ENCODE results near the gene QRFP. TPM values are rescaled to one million over a fixed set of nuclear protein-coding genes. Genes with fewer than 3 reads are reported as not detected.
A peak's percentile ranks its signal among the peaks of the same experiment; 100 is the strongest.

The QRFP gene
- total RNA-seq, 4 donors from 2014 or later: not detected

DNA sequence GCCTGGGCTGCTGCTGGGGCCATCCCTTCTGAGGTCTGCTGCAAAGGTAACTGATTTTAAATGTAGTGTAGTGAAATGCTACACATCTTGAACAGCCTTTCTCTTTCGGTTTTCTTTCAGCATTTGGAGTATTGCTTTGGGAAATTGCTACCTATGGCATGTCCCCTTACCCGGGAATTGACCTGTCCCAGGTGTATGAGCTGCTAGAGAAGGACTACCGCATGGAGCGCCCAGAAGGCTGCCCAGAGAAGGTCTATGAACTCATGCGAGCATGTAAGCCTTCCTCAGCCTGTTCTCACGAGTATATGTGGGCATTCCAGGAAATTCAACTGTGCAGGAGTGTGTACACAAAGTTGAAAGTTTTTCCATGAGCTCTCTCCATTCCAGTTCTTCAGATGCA, 18.3 kb downstream of the QRFP start:
- Histone ChIP-seq H3K4me1 (peaks cover 2 to 4% of the 10 kb centered on the region in 2 donors), H3K9me3 (no peaks in the 10 kb centered on the region), H3K27ac (no peak overlapping the region), H3K27me3 (no peaks in the 10 kb centered on the region), H3K4me3 (no peak overlapping the region), H3K36me3 (peaks cover 0 to 73% of the 10 kb centered on the region in 2 donors)
- in situ Hi-C loops (cut with MboI; ENCODE audit: low sequenced_read_pairs in 4 of 4) (no loop called here), intact Hi-C loops (cut with DNase I; ENCODE audit: low total_unique reads) (no loop called here)
- TF ChIP-seq, protein P1, sequence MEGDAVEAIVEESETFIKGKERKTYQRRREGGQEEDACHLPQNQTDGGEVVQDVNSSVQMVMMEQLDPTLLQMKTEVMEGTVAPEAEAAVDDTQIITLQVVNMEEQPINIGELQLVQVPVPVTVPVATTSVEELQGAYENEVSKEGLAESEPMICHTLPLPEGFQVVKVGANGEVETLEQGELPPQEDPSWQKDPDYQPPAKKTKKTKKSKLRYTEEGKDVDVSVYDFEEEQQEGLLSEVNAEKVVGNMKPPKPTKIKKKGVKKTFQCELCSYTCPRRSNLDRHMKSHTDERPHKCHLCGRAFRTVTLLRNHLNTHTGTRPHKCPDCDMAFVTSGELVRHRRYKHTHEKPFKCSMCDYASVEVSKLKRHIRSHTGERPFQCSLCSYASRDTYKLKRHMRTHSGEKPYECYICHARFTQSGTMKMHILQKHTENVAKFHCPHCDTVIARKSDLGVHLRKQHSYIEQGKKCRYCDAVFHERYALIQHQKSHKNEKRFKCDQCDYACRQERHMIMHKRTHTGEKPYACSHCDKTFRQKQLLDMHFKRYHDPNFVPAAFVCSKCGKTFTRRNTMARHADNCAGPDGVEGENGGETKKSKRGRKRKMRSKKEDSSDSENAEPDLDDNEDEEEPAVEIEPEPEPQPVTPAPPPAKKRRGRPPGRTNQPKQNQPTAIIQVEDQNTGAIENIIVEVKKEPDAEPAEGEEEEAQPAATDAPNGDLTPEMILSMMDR (IDR thresholded peaks at IDR 0.05 in 4 of 5, conservative IDR thresholded peaks at IDR 0.05 in 1 of 5): no peak
- TF ChIP-seq POLR2A (IDR thresholded peaks at IDR 0.05): no peak
- ATAC-seq (no peak), DNase-seq (no peak)

DNA sequence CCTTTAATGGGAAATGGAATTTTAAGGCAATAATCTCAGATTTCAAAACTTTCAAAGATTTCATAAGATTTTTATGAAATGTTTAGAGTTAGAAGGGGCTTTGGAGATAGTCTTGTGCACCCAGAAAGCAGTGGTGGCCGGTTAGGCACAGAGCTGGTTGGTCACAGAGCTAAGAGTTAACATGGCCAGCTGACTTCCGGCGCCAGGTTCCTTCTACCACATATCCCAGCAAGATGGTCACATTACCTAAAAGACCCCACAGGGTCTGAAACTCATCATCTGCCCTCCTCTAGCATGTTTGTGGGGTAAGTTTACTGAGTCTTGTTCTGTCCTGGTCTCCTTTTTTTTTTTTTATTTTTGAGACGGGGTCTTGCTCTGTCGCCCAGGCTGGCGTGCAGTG, 19.3 kb downstream of the QRFP start:
- intact Hi-C loops (cut with DNase I; ENCODE audit: low total_unique reads): no loop called here

DNA sequence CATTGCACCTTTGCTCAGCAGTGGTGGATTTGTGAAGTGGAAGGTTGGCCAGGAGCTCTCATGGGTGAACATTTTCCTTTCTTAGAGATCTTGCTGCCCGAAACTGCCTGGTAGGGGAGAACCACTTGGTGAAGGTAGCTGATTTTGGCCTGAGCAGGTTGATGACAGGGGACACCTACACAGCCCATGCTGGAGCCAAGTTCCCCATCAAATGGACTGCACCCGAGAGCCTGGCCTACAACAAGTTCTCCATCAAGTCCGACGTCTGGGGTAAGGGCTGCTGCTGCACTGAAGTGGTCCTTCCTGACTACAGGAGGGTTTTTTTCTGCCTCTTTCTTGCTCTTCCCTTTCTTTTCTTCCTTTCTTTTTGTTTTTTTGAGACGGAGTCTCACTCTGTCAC, 21.8 kb downstream of the QRFP start:
- DNase-seq: no peak
- no peak for ATAC-seq
- peaks cover 0 to 56% of the 10 kb centered on the region in 2 donors for H3K36me3 ChIP-seq
- TF ChIP-seq, protein P1 (IDR thresholded peaks at IDR 0.05 in 4 of 5, conservative IDR thresholded peaks at IDR 0.05 in 1 of 5): no peak
- TF ChIP-seq POLR2A (IDR thresholded peaks at IDR 0.05): no peak
- no peak overlapping the region for H3K4me3 ChIP-seq
- intact Hi-C loops (cut with DNase I; ENCODE audit: low total_unique reads) (no loop called here), in situ Hi-C loops (cut with MboI; ENCODE audit: low sequenced_read_pairs in 4 of 4) (no loop called here)
- no peak overlapping the region for H3K27ac ChIP-seq
- H3K4me1 ChIP-seq: peaks cover 12 to 16% of the 10 kb centered on the region in 2 donors
- H3K27me3 ChIP-seq: no peaks in the 10 kb centered on the region
- H3K9me3 ChIP-seq: no peaks in the 10 kb centered on the region

More for the DNA sequence above, 19.3 kb downstream of the QRFP start:
- TF ChIP-seq POLR2A (IDR thresholded peaks at IDR 0.05): no peak
- Histone ChIP-seq H3K4me1 (peaks cover 11 to 12% of the 10 kb centered on the region in 2 donors), H3K27ac (no peak overlapping the region), H3K4me3 (no peak overlapping the region), H3K27me3 (no peaks in the 10 kb centered on the region), H3K36me3 (peaks cover 0 to 76% of the 10 kb centered on the region in 2 donors), H3K9me3 (no peaks in the 10 kb centered on the region)
- in situ Hi-C loops (cut with MboI; ENCODE audit: low sequenced_read_pairs in 4 of 4): no loop called here
- DNase-seq (no peak), ATAC-seq (no peak)

DNA sequence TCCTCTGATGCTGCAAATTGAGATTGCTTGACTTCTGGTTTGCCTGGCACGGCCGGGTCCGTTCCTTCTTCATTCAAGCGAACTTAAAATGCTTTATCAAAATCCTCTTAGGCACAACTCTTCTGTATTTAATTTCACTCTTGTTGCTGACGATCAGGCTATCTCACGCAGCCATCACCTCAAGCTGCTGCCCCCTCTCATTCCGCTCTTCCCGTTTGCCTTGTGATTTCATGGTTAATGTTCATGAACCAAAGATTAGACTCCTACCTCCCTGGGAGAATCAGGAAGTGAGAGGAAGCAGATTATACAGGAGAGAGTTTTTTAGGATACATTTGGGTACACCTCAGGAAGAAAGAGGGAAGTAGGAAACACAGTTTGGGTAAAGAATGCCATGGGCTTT, 22.6 kb downstream of the QRFP start:
- intact Hi-C loops (cut with DNase I; ENCODE audit: low total_unique reads): no loop called here
- Histone ChIP-seq H3K27me3 (no peaks in the 10 kb centered on the region), H3K4me3 (no peak overlapping the region), H3K36me3 (peaks cover 0 to 48% of the 10 kb centered on the region in 2 donors), H3K4me1 (peaks cover 12 to 16% of the 10 kb centered on the region in 2 donors), H3K27ac (no peak overlapping the region), H3K9me3 (no peaks in the 10 kb centered on the region)
- ATAC-seq (no peak), DNase-seq (no peak)
- in situ Hi-C loops (cut with MboI; ENCODE audit: low sequenced_read_pairs in 4 of 4): no loop called here
- TF ChIP-seq, protein P1 (IDR thresholded peaks at IDR 0.05 in 4 of 5, conservative IDR thresholded peaks at IDR 0.05 in 1 of 5): no peak
- no peak for TF ChIP-seq POLR2A (IDR thresholded peaks at IDR 0.05)

DNA sequence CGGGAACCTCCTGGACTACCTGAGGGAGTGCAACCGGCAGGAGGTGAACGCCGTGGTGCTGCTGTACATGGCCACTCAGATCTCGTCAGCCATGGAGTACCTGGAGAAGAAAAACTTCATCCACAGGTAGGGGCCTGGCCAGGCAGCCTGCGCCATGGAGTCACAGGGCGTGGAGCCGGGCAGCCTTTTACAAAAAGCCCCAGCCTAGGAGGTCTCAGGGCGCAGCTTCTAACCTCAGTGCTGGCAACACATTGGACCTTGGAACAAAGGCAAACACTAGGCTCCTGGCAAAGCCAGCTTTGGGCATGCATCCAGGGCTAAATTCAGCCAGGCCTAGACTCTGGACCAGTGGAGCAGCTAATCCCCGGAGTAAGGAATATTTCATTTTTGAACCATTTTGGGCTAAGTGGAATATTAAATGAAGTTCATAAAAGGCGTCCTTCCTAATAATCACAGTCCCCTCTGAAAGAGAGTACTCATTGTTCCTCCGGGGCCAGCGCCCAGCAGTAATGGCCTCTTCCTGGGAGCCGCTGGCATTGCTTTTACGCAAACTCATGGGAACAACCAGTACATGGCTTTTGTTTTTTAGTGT, 23.6 kb downstream of the QRFP start:
- H3K4me3 ChIP-seq: no peak overlapping the region
- intact Hi-C loops (cut with DNase I; ENCODE audit: low total_unique reads): no loop called here
- peaks cover 0 to 38% of the 10 kb centered on the region in 2 donors for H3K36me3 ChIP-seq
- ATAC-seq (peak; percentile 71 to 91), DNase-seq (peak in 1 of 2 donors; percentile 54)
- in situ Hi-C loops (cut with MboI; ENCODE audit: low sequenced_read_pairs in 4 of 4): no loop called here
- peak overlapping the region in 2 of 4 donors; percentile 26 to 41 for H3K27ac ChIP-seq
- H3K9me3 ChIP-seq: no peaks in the 10 kb centered on the region
- peaks cover 12 to 16% of the 10 kb centered on the region in 2 donors for H3K4me1 ChIP-seq
- H3K27me3 ChIP-seq: no peaks in the 10 kb centered on the region
- TF ChIP-seq, protein P1 (IDR thresholded peaks at IDR 0.05 in 4 of 5, conservative IDR thresholded peaks at IDR 0.05 in 1 of 5): no peak
- no peak for TF ChIP-seq POLR2A (IDR thresholded peaks at IDR 0.05)

Measured in gastrocnemius medialis (tissue), 4 donors.